MCF 10A (cell line): ENCODE measurements around the gene SPEF2. TPM values are rescaled to one million over a fixed set of nuclear protein-coding genes. Genes with fewer than 3 reads are reported as not detected.
"Not testable (repeated sequence)": the region's sequence is repeated elsewhere in the genome, so short reads cannot be mapped to it uniquely, and the experiment has no call there.

Experiments used
- BruUV-seq: library from RNA; stranded (reverse); fragments of 400-500 nt; replicated peaks from 2 replicates; lab custom pipeline; 2021; lab: Mats Ljungman, UMichigan
- CTCF ChIA-PET: fragments of 300-600 bp; sonication (Branson Sonifier 250); formaldehyde crosslinking; extraction: SDS; loops from one replicate; lab custom pipeline; 2021; ENCODE audit warnings: antibody characterized with exemption, inconsistent platforms; lab: Yijun Ruan, JAX
- POLR2A ChIA-PET: fragments of 300-600, 350-650 bp; sonication (Branson Sonifier 250); formaldehyde crosslinking; extraction: SDS; loops from one replicate; lab custom pipeline; 2020; ENCODE audit warnings: antibody characterized with exemption, inconsistent platforms; lab: Yijun Ruan, JAX
- DNase-seq: peaks from one replicate; pipeline ENCODE4 v3.0.0-alpha.2; 2018; ENCODE audit not compliant: unreplicated experiment
- H3K27ac Mint-ChIP-seq: one replicate; pipeline ENCODE4 v1.8.0; 2022; ENCODE audit warnings: mild to moderate bottlenecking, low read depth, mixed read lengths; ENCODE audit not compliant: unreplicated experiment
- H3K27me3 Mint-ChIP-seq: one replicate; pipeline ENCODE4 v1.8.0; 2022; ENCODE audit warnings: mixed read lengths; ENCODE audit not compliant: insufficient read depth, unreplicated experiment
- H3K36me3 Mint-ChIP-seq: one replicate; pipeline ENCODE4 v1.8.0; 2022; ENCODE audit warnings: mild to moderate bottlenecking, moderate library complexity, mixed read lengths; ENCODE audit not compliant: insufficient read depth, unreplicated experiment
- H3K4me1 Mint-ChIP-seq: one replicate; pipeline ENCODE4 v1.8.0; 2022; ENCODE audit warnings: mixed read lengths; ENCODE audit not compliant: insufficient read depth, unreplicated experiment
- H3K4me3 Mint-ChIP-seq: one replicate; pipeline ENCODE4 v1.8.0; 2022; ENCODE audit warnings: mild to moderate bottlenecking, moderate library complexity, mixed read lengths; ENCODE audit not compliant: unreplicated experiment
- H3K9me3 Mint-ChIP-seq: one replicate; pipeline ENCODE4 v1.8.0; 2022; ENCODE audit warnings: mixed read lengths; ENCODE audit not compliant: unreplicated experiment
- CTCF ChIP-seq: fragments of 200-600 bp; IDR thresholded peaks from one replicate; pipeline ENCODE4 v1.8.0; 2022; ENCODE audit warnings: antibody characterized with exemption, mild to moderate bottlenecking; ENCODE audit not compliant: unreplicated experiment
- intact Hi-C: fragments of 100-400 bp; cut with micrococcal nuclease; formaldehyde crosslinking; loops from 2 replicates; pipeline ENCODE4 v1.14.1; 2022
- total RNA-seq: library from RNA; stranded (reverse); gene quantifications from 2 replicates; pipeline ENCODE4 v1.2.3, GENCODE V29; 2022

Gene SPEF2
- total RNA-seq, 1 experiment from 2014 or later = 5.3 TPM

GRCh38 chr5:35842856-35843255 is 225.2 kb downstream of the SPEF2 start:
- BruUV-seq = no TSS peak
- ChIA-PET POLR2A (no interaction called here), CTCF (no interaction called here)
- intact Hi-C loops = no loop called here
- no peak for TF ChIP-seq CTCF
- Mint-ChIP-seq H3K27ac (no peak overlapping the region), H3K4me1 (peaks cover 8% of the 10 kb centered on the region), H3K36me3 (no peaks in the 10 kb centered on the region), H3K4me3 (no peak overlapping the region), H3K27me3 (no peaks in the 10 kb centered on the region), H3K9me3 (peaks cover 7% of the 10 kb centered on the region)
- no peak for DNase-seq

- DNase-seq, BruUV-seq, CTCF ChIA-PET, POLR2A ChIA-PET, H3K27ac Mint-ChIP-seq, H3K27me3 Mint-ChIP-seq, H3K9me3 Mint-ChIP-seq, H3K36me3 Mint-ChIP-seq, intact Hi-C loops, H3K4me3 Mint-ChIP-seq, H3K4me1 Mint-ChIP-seq: not testable (repeated sequence)
These were observed 227.8 kb downstream of the SPEF2 start for GRCh38 chr5:35845508-35845907.

GRCh38 chr5:35847491-35847890 is 229.8 kb downstream of the SPEF2 start:
- ChIA-PET CTCF (no interaction called here), POLR2A (no interaction called here)
- Mint-ChIP-seq H3K27me3 (no peaks in the 10 kb centered on the region), H3K27ac (no peak overlapping the region), H3K9me3 (peaks cover 7% of the 10 kb centered on the region), H3K4me1 (peaks cover 12% of the 10 kb centered on the region), H3K4me3 (no peak overlapping the region), H3K36me3 (no peaks in the 10 kb centered on the region)
- no peak for DNase-seq
- no TSS peak for BruUV-seq
- intact Hi-C loops = no loop called here
- no peak for TF ChIP-seq CTCF

- no peak for DNase-seq
- Mint-ChIP-seq H3K36me3 (no peaks in the 10 kb centered on the region), H3K4me1 (peaks cover 17% of the 10 kb centered on the region), H3K27me3 (no peaks in the 10 kb centered on the region), H3K4me3 (no peak overlapping the region), H3K27ac (no peak overlapping the region), H3K9me3 (peaks cover 7% of the 10 kb centered on the region)
- POLR2A ChIA-PET = no interaction called here
- CTCF ChIA-PET = no interaction called here
- no peak for TF ChIP-seq CTCF
- intact Hi-C loops = no loop called here
- no TSS peak for BruUV-seq
These were observed 230.3 kb downstream of the SPEF2 start for GRCh38 chr5:35847961-35848360.

GRCh38 chr5:35849860-35850259 is 232.2 kb downstream of the SPEF2 start:
- Mint-ChIP-seq H3K27ac (no peak overlapping the region), H3K9me3 (peaks cover 7% of the 10 kb centered on the region), H3K4me1 (peaks cover 36% of the 10 kb centered on the region), H3K27me3 (no peaks in the 10 kb centered on the region), H3K4me3 (no peak overlapping the region), H3K36me3 (no peaks in the 10 kb centered on the region)
- no peak for TF ChIP-seq CTCF
- BruUV-seq = no TSS peak
- ChIA-PET POLR2A (interaction anchor here (0.6 kb wide), 1 partner anchor 211 kb away, joined by 3 read pairs; no protein-coding TSS in a partner anchor), CTCF (interaction anchor here (0.5 to 1.5 kb wide), 2 partner anchors 29 to 229 kb away, joined by 3 read pairs; no protein-coding TSS in a partner anchor)
- intact Hi-C loops = no loop called here
- DNase-seq = no peak
